K562 (cell line): ENCODE measurements around the gene ANKRD49. TPM values are rescaled to one million over a fixed set of nuclear protein-coding genes. Genes with fewer than 3 reads are reported as not detected.

Experiments used
- BACH1 ChIP-seq: fragments of 200-800 bp; sonication (Bioruptor generic); IDR thresholded peaks from 2 replicates; pipeline ENCODE4 v1.6.1; 2016; ENCODE audit warnings: missing genetic modification characterization, missing compliant biosample characterization
- C11orf30 ChIP-seq: fragments of 450-650 bp; IDR thresholded peaks from 2 replicates; pipeline ENCODE4 v1.6.1; 2016; ENCODE audit warnings: low read depth, mild to moderate bottlenecking
- CBFA2T3 ChIP-seq: fragments of 450-650 bp; IDR thresholded peaks from 2 replicates; pipeline ENCODE4 v1.6.1; 2017
- CBX1 ChIP-seq: sonication (generic); IDR thresholded peaks from 2 replicates; pipeline ENCODE4 v1.6.1; 2016; ENCODE audit warnings: antibody characterized with exemption, low read depth, mild to moderate bottlenecking
- CHD2 ChIP-seq: IDR thresholded peaks from 2 replicates; pipeline ENCODE4 v1.6.1; 2011; ENCODE audit warnings: low read depth, low read length
- EGR1 ChIP-seq: fragments of 450-650 bp; conservative IDR thresholded peaks from 2 replicates; pipeline ENCODE4 v1.6.1; 2017; ENCODE audit warnings: mild to moderate bottlenecking
- EHMT2 ChIP-seq: fragments of 450-650 bp; IDR thresholded peaks from 2 replicates; pipeline ENCODE4 v1.6.1; 2018; ENCODE audit warnings: antibody characterized with exemption
- EP300 ChIP-seq: IDR thresholded peaks from 2 replicates; pipeline ENCODE4 v1.6.1; 2012; ENCODE audit warnings: low read length, improper control_type of control experiment
- FOSL1 ChIP-seq: fragments of 200-800 bp; sonication (Bioruptor generic); conservative IDR thresholded peaks from 2 replicates; pipeline ENCODE4 v1.6.1; 2016; ENCODE audit warnings: missing genetic modification characterization, missing compliant biosample characterization
- MAFF ChIP-seq: IDR thresholded peaks from 2 replicates; pipeline ENCODE4 v1.6.1; 2012; ENCODE audit warnings: low read length, improper control_type of control experiment
- MAFG ChIP-seq: fragments of 450-650 bp; conservative IDR thresholded peaks from 2 replicates; pipeline ENCODE4 v1.6.1; 2016; ENCODE audit warnings: missing genetic modification characterization, missing compliant biosample characterization
- MAFK ChIP-seq: IDR thresholded peaks from 2 replicates; pipeline ENCODE4 v1.6.1; 2011; ENCODE audit warnings: low read length, improper control_type of control experiment
- MTA3 ChIP-seq: fragments of 450-650 bp; formaldehyde crosslinking; IDR thresholded peaks from 2 replicates; pipeline ENCODE4 v1.6.1; 2017; ENCODE audit warnings: mild to moderate bottlenecking, borderline replicate concordance
- NFE2 ChIP-seq: IDR thresholded peaks from 2 replicates; pipeline ENCODE4 v1.6.1; 2014; ENCODE audit warnings: antibody characterized with exemption, low read depth
- NFE2L1 ChIP-seq: fragments of 450-650 bp; IDR thresholded peaks from 2 replicates; pipeline ENCODE4 v1.6.1; 2016; ENCODE audit warnings: missing genetic modification characterization, low read depth, mild to moderate bottlenecking, missing compliant biosample characterization, moderate library complexity, borderline replicate concordance
- SMARCA4 ChIP-seq: fragments of 450-650 bp; IDR thresholded peaks from 2 replicates; pipeline ENCODE4 v1.6.1; 2016
- SREBF1 ChIP-seq: fragments of 150-350 bp; IDR thresholded peaks from 2 replicates; pipeline ENCODE4 v1.6.1; 2014; ENCODE audit warnings: antibody characterized with exemption, low read depth, low read length, borderline replicate concordance
- TAL1 ChIP-seq: fragments of 450-650 bp; IDR thresholded peaks from 2 replicates; pipeline ENCODE4 v1.6.1; 2016; ENCODE audit warnings: mild to moderate bottlenecking
- ZNF316 ChIP-seq: fragments of 450-650 bp; IDR thresholded peaks from 2 replicates; pipeline ENCODE4 v1.6.1; 2016
- ZNF561 ChIP-seq: fragments of 450-650 bp; formaldehyde crosslinking; conservative IDR thresholded peaks from 2 replicates; pipeline ENCODE4 v1.4.0; 2020; ENCODE audit warnings: mild to moderate bottlenecking, moderate library complexity
- ZNF695 ChIP-seq: fragments of 450-650 bp; formaldehyde crosslinking; IDR thresholded peaks from 2 replicates; pipeline ENCODE4 v1.4.0; 2020; ENCODE audit warnings: mild to moderate bottlenecking, moderate library complexity
- polyA plus RNA-seq, 8 experiments: library from polyadenylated mRNA; depleted of rRNA in 4 of 8; stranded (reverse) in 5 of 8; unstranded in 3 of 8; fragments of >200 nt; fragmentation: Nextera tagmentation in 2 of 8; fragmentation: Illumina TruSeq in 1 of 8; extraction: Ambion mirVana in 2 of 8; extraction: Trizol in 1 of 8; gene quantifications; 2 replicates each; pipeline versions ENCODE4 v1.2.1 to v1.2.3, GENCODE V29; 2011 to 2014; ENCODE audit warnings: inconsistent platforms in 1 of 8, missing spikeins in 1 of 8
- total RNA-seq, 7 experiments: library from RNA; depleted of rRNA in 6 of 7; stranded (reverse); fragments of >200 nt in 6 of 7; fragmentation: Illumina TruSeq in 2 of 7; extraction: Trizol in 2 of 7; gene quantifications; 2 replicates each; pipeline versions ENCODE4 v1.2.1 to v1.2.3, GENCODE V29; 2011 to 2021; ENCODE audit warnings: low replicate concordance in 1 of 7
- TF ChIP-seq, protein P1 (sequence below), 2 experiments: IDR thresholded peaks in 1 of 2; conservative IDR thresholded peaks in 1 of 2; 2 replicates each; pipeline ENCODE4 v1.6.1; 2016; ENCODE audit warnings: low read depth in 2 of 2, mild to moderate bottlenecking in 1 of 2, missing compliant biosample characterization in 1 of 2, missing genetic modification characterization in 1 of 2, moderate library complexity in 1 of 2
- TF ChIP-seq, protein P2 (sequence below), 2 experiments: fragments of 450-650 bp in 1 of 2; sonication (generic) in 1 of 2; formaldehyde crosslinking in 1 of 2; IDR thresholded peaks in 1 of 2; conservative IDR thresholded peaks in 1 of 2; 2 replicates each; pipeline versions ENCODE4 v1.6.1 to v1.8.1; 2016 to 2023; ENCODE audit warnings: mild to moderate bottlenecking in 2 of 2, moderate library complexity in 2 of 2, inconsistent platforms in 1 of 2, missing genetic modification reagents in 1 of 2
- TF ChIP-seq, protein P3 (sequence below), 2 experiments: fragments of 450-650 bp; conservative IDR thresholded peaks; 2 replicates each; pipeline ENCODE4 v1.6.1; 2017; ENCODE audit warnings: mild to moderate bottlenecking in 2 of 2, moderate library complexity in 2 of 2

ANKRD49 gene
- total and polyA plus RNA-seq, 9 of the 15 experiments (the other 6 are each of a cell fraction or from before 2014, with no cell fraction given), result 13.4 to 43.5 (median 30.6) TPM

DNA sequence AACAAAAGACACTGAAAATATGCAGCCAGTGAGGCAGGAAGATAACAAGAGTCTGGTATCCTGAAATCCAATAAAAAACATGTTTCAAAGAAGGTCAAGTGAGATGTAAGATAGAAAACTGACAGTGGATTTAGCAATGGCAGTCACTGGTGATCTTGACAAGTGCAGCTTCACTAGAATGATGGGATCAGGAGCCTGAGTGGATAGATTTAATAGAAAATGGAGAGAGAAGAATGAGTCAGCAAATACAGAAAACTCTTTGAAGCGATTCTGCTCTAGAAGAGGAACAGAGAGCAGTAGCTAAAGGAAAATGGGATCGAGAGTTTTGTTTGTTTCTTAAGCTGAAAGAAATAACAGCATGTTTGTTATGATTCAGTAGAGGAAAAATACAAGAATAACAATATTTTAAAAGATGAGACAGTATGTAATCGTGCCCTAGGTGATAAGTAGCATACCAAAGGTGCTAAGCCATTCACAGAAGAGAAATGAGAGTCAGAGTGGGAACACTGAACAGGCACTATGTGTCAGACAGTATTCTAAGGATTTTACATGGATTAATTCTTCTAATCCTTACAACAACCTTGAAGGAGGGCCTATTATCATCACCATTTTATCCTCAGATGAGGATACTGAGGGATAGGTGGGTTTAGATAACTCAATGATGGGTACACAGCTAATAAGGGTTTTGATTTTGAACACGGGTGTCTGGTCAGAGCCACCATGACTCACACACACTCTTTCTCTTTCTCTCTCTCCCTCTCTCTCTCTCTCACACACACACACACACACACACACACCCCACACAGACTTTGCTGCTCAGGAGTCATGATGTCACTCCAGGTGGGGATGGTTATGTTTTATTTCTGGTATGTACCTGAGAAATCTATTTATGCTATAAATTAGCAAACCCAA, 36.4 kb upstream of the ANKRD49 start (continued):
- TF ChIP-seq, protein P1, sequence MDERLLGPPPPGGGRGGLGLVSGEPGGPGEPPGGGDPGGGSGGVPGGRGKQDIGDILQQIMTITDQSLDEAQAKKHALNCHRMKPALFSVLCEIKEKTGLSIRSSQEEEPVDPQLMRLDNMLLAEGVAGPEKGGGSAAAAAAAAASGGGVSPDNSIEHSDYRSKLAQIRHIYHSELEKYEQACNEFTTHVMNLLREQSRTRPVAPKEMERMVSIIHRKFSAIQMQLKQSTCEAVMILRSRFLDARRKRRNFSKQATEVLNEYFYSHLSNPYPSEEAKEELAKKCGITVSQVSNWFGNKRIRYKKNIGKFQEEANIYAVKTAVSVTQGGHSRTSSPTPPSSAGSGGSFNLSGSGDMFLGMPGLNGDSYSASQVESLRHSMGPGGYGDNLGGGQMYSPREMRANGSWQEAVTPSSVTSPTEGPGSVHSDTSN (CRISPR knock-in tag; IDR thresholded peaks at IDR 0.05; ENCODE audit: low read depth), result no peak
- TF ChIP-seq, protein P1 (tag; conservative IDR thresholded peaks at IDR 0.05; ENCODE audit: low read depth), result peak; percentile 68
- TF ChIP-seq NFE2L1 (peak; percentile 94), CHD2 (no peak), ZNF561 (CRISPR knock-in tag) (no peak), ZNF316 (peak; percentile 97), MAFK (peak; percentile 86; the same call in 1 of the 2 replicates), EHMT2 (no peak; the same call in 1 of the 2 replicates), MAFF (peak; percentile 94), BACH1 (tag) (peak; percentile 74; the same call in 1 of the 2 replicates), ZNF695 (no peak), EGR1 (no peak), SMARCA4 (peak; percentile 43), MAFG (tag) (peak; percentile 99), CBX1 (no peak), CBFA2T3 (peak; percentile 38; the same call in 1 of the 2 replicates), EP300 (peak; percentile 7; the same call in 1 of the 2 replicates), SREBF1 (no peak), C11orf30 (peak; percentile 95), MTA3 (no peak), TAL1 (peak; percentile 40), NFE2 (peak; percentile 91), FOSL1 (tag) (peak; percentile 55)
- TF ChIP-seq, protein P2, sequence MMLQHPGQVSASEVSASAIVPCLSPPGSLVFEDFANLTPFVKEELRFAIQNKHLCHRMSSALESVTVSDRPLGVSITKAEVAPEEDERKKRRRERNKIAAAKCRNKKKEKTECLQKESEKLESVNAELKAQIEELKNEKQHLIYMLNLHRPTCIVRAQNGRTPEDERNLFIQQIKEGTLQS (IDR thresholded peaks at IDR 0.05), result peak; percentile 37
- TF ChIP-seq, protein P2 (CRISPR knock-in tag; conservative IDR thresholded peaks at IDR 0.05), result no peak
- TF ChIP-seq, protein P3, sequence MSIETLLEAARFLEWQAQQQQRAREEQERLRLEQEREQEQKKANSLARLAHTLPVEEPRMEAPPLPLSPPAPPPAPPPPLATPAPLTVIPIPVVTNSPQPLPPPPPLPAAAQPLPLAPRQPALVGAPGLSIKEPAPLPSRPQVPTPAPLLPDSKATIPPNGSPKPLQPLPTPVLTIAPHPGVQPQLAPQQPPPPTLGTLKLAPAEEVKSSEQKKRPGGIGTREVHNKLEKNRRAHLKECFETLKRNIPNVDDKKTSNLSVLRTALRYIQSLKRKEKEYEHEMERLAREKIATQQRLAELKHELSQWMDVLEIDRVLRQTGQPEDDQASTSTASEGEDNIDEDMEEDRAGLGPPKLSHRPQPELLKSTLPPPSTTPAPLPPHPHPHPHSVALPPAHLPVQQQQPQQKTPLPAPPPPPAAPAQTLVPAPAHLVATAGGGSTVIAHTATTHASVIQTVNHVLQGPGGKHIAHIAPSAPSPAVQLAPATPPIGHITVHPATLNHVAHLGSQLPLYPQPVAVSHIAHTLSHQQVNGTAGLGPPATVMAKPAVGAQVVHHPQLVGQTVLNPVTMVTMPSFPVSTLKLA (conservative IDR thresholded peaks at IDR 0.05), result no peak
